Gastroesophageal sphincter (tissue), 3 donors: Measurements from ENCODE around the gene THAP4.

Experiments used
- CTCF ChIP-seq, 4 experiments: fragments of 200-600 bp in 2 of 4; fragments of 450-650 bp in 2 of 4; sonication (generic) in 1 of 4; IDR thresholded peaks; one replicate each; pipeline ENCODE4 v1.5.1; 2017 to 2019; ENCODE audit warnings: antibody characterized with exemption in 4 of 4, mild to moderate bottlenecking in 2 of 4, moderate library complexity in 2 of 4
- EP300 ChIP-seq: sonication (generic); formaldehyde crosslinking; IDR thresholded peaks from one replicate; pipeline ENCODE4 v1.6.1; 2017; ENCODE audit warnings: antibody characterized with exemption, mild to moderate bottlenecking
- POLR2A ChIP-seq, 2 donors: fragments of 450-650 bp; IDR thresholded peaks; one replicate each; pipeline ENCODE4 v1.6.1; 2017; ENCODE audit warnings: antibody characterized with exemption in 2 of 2, mild to moderate bottlenecking in 2 of 2, moderate library complexity in 1 of 2
- POLR2AphosphoS5 ChIP-seq: sonication (generic); formaldehyde crosslinking; IDR thresholded peaks from one replicate; pipeline ENCODE4 v1.6.1; 2017; ENCODE audit warnings: antibody characterized with exemption

GRCh38 chr2:241573741-241574140 lies 63.2 kb downstream of the THAP4 start:
- TF ChIP-seq CTCF (IDR thresholded peaks at IDR 0.05), result no peak
- TF ChIP-seq POLR2AphosphoS5, result no peak
- no peak for TF ChIP-seq POLR2A (IDR thresholded peaks at IDR 0.05)
- TF ChIP-seq EP300, result no peak
